ENCODE measurements around the gene POU3F2.

The POU3F2 gene

DNA sequence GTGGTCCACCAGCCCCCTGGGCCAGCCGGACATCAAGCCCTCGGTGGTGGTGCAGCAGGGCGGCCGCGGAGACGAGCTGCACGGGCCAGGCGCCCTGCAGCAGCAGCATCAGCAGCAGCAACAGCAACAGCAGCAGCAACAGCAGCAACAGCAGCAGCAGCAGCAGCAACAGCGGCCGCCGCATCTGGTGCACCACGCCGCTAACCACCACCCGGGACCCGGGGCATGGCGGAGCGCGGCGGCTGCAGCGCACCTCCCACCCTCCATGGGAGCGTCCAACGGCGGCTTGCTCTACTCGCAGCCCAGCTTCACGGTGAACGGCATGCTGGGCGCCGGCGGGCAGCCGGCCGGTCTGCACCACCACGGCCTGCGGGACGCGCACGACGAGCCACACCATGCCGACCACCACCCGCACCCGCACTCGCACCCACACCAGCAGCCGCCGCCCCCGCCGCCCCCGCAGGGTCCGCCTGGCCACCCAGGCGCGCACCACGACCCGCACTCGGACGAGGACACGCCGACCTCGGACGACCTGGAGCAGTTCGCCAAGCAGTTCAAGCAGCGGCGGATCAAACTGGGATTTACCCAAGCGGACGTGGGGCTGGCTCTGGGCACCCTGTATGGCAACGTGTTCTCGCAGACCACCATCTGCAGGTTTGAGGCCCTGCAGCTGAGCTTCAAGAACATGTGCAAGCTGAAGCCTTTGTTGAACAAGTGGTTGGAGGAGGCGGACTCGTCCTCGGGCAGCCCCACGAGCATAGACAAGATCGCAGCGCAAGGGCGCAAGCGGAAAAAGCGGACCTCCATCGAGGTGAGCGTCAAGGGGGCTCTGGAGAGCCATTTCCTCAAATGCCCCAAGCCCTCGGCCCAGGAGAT lies 1.0 kb downstream of the POU3F2 start (continued):
- TF ChIP-seq, protein P1, sequence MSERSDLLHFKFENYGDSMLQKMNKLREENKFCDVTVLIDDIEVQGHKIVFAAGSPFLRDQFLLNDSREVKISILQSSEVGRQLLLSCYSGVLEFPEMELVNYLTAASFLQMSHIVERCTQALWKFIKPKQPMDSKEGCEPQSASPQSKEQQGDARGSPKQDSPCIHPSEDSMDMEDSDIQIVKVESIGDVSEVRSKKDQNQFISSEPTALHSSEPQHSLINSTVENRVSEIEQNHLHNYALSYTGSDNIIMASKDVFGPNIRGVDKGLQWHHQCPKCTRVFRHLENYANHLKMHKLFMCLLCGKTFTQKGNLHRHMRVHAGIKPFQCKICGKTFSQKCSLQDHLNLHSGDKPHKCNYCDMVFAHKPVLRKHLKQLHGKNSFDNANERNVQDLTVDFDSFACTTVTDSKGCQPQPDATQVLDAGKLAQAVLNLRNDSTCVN (tag by site-specific recombination; optimal IDR thresholded peaks at IDR 0.05), result peak; percentile 84
- peak; percentile 80 for TF ChIP-seq GLIS2 (tag by site-specific recombination; IDR thresholded peaks at IDR 0.05)
- TF ChIP-seq ZNF529 (tag by site-specific recombination; IDR thresholded peaks at IDR 0.05; ENCODE audit: insufficient replicate concordance), result no peak
- peak; percentile 20; the same call in 1 of the 2 replicates for TF ChIP-seq SP2 (tag by site-specific recombination; IDR thresholded peaks at IDR 0.05)
- no peak for TF ChIP-seq ZNF623 (tag by site-specific recombination; IDR thresholded peaks at IDR 0.05)
- TF ChIP-seq, protein P2, sequence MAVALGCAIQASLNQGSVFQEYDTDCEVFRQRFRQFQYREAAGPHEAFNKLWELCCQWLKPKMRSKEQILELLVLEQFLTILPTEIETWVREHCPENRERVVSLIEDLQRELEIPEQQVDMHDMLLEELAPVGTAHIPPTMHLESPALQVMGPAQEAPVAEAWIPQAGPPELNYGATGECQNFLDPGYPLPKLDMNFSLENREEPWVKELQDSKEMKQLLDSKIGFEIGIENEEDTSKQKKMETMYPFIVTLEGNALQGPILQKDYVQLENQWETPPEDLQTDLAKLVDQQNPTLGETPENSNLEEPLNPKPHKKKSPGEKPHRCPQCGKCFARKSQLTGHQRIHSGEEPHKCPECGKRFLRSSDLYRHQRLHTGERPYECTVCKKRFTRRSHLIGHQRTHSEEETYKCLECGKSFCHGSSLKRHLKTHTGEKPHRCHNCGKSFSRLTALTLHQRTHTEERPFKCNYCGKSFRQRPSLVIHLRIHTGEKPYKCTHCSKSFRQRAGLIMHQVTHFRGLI (tag by site-specific recombination; IDR thresholded peaks at IDR 0.05), result peak; percentile 81

DNA sequence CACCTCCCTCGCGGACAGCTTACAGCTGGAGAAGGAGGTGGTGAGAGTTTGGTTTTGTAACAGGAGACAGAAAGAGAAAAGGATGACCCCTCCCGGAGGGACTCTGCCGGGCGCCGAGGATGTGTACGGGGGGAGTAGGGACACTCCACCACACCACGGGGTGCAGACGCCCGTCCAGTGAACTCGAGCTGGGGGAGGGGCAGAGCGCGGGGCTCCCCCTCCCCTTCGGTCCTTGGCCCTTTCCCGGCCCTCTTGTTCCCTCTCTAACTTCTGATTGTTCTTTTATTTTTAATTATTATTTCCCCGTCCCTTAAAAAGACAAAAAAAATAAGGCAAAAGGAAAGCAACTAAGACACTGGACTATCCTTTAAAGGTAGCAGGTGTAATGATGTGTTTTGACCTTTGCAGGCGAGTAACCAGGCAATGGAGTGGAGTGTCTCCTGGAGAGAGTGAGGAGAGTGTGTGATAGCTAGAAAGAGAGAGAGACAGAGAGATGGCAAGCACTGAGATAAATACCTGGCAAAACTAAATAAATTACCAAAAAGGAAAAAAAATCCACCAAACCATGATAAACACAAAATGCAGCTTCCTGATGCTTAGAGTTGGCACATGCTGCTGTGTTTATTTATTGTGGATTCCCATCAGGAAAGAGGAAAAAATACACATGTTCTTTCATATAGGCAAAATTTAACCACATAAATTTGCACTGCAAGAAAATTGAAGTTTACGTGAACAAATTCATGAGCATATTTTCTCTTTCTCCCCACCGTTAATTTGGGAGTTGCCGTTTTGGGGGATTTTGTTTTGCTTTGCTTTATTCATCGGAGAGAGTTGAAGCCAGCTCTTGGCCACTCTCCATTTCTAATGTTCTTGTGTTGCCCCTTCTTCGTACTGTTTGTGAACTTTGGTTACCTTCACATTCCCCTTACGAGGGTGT lies 1.9 kb downstream of the POU3F2 start:
- H3K4me3 ChIP-seq (ENCODE audit: low read depth, low read length), result peak overlapping the region; percentile 94
- ChIA-PET CTCF (interaction anchor here (0.6 to 0.8 kb wide), 4 partner anchors 67 to 544 kb away, joined by 3 to 8 read pairs (median 4); no protein-coding TSS in a partner anchor), POLR2A (interaction anchor here (0.6 kb wide), 2 partner anchors 81 to 252 kb away, joined by 3 to 4 read pairs; no protein-coding TSS in a partner anchor)
- peaks cover 0 to 5% of the 10 kb centered on the region in 2 experiments; a peak in 1 of 3 replicates for H3K36me3 ChIP-seq (ENCODE audit: control insufficient read depth in 2 of 2, insufficient read depth in 1 of 2, low read length in 2 of 2)
- H3K27ac ChIP-seq (ENCODE audit: extremely low read depth, low read depth, low read length), result peak overlapping the region; percentile 92
- H3K9me3 ChIP-seq (ENCODE audit: control insufficient read depth, insufficient read depth, low read depth, low read length), result no peaks in the 10 kb centered on the region
- no peaks in the 10 kb centered on the region for H3K4me1 ChIP-seq (ENCODE audit: control insufficient read depth, insufficient read depth, low read length)
- TF ChIP-seq, protein P3, sequence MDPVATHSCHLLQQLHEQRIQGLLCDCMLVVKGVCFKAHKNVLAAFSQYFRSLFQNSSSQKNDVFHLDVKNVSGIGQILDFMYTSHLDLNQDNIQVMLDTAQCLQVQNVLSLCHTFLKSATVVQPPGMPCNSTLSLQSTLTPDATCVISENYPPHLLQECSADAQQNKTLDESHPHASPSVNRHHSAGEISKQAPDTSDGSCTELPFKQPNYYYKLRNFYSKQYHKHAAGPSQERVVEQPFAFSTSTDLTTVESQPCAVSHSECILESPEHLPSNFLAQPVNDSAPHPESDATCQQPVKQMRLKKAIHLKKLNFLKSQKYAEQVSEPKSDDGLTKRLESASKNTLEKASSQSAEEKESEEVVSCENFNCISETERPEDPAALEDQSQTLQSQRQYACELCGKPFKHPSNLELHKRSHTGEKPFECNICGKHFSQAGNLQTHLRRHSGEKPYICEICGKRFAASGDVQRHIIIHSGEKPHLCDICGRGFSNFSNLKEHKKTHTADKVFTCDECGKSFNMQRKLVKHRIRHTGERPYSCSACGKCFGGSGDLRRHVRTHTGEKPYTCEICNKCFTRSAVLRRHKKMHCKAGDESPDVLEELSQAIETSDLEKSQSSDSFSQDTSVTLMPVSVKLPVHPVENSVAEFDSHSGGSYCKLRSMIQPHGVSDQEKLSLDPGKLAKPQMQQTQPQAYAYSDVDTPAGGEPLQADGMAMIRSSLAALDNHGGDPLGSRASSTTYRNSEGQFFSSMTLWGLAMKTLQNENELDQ (tag by site-specific recombination; IDR thresholded peaks at IDR 0.05; ENCODE audit: low read depth), result no peak
- TF ChIP-seq, protein P4, sequence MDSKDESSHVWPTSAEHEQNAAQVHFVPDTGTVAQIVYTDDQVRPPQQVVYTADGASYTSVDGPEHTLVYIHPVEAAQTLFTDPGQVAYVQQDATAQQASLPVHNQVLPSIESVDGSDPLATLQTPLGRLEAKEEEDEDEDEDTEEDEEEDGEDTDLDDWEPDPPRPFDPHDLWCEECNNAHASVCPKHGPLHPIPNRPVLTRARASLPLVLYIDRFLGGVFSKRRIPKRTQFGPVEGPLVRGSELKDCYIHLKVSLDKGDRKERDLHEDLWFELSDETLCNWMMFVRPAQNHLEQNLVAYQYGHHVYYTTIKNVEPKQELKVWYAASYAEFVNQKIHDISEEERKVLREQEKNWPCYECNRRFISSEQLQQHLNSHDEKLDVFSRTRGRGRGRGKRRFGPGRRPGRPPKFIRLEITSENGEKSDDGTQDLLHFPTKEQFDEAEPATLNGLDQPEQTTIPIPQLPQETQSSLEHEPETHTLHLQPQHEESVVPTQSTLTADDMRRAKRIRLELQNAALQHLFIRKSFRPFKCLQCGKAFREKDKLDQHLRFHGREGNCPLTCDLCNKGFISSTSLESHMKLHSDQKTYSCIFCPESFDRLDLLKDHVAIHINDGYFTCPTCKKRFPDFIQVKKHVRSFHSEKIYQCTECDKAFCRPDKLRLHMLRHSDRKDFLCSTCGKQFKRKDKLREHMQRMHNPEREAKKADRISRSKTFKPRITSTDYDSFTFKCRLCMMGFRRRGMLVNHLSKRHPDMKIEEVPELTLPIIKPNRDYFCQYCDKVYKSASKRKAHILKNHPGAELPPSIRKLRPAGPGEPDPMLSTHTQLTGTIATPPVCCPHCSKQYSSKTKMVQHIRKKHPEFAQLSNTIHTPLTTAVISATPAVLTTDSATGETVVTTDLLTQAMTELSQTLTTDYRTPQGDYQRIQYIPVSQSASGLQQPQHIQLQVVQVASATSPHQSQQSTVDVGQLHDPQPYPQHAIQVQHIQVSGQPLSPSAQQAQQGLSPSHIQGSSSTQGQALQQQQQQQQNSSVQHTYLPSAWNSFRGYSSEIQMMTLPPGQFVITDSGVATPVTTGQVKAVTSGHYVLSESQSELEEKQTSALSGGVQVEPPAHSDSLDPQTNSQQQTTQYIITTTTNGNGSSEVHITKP (tag by site-specific recombination; IDR thresholded peaks at IDR 0.05), result peak; percentile 97
- no peak for TF ChIP-seq ZNF433 (tag by site-specific recombination; IDR thresholded peaks at IDR 0.05; ENCODE audit: low read depth)
- TF ChIP-seq BCL11A (tag by site-specific recombination; IDR thresholded peaks at IDR 0.05; ENCODE audit: low read depth), result no peak
- peak; percentile 28; the same call in 1 of the 2 replicates for TF ChIP-seq IKZF3 (tag by site-specific recombination; IDR thresholded peaks at IDR 0.05)
- no peak for TF ChIP-seq KLF7 (tag by site-specific recombination; IDR thresholded peaks at IDR 0.05; ENCODE audit: borderline replicate concordance)
- no peak; the same call in 1 of the 2 replicates for TF ChIP-seq ZEB2 (tag by site-specific recombination; IDR thresholded peaks at IDR 0.05)
- TF ChIP-seq ZNF366 (tag by site-specific recombination; conservative IDR thresholded peaks at IDR 0.05), result peak; percentile 30; the same call in 1 of the 2 replicates
- TF ChIP-seq, protein P5, sequence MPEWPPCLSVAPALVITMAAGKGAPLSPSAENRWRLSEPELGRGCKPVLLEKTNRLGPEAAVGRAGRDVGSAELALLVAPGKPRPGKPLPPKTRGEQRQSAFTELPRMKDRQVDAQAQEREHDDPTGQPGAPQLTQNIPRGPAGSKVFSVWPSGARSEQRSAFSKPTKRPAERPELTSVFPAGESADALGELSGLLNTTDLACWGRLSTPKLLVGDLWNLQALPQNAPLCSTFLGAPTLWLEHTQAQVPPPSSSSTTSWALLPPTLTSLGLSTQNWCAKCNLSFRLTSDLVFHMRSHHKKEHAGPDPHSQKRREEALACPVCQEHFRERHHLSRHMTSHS (tag by site-specific recombination; IDR thresholded peaks at IDR 0.05), result no peak
- no peak for TF ChIP-seq ZNF324 (tag by site-specific recombination; IDR thresholded peaks at IDR 0.05)
- TF ChIP-seq MZF1 (tag by site-specific recombination; IDR thresholded peaks at IDR 0.05; ENCODE audit: borderline replicate concordance), result 0 out of 2 replicates have a peak, but pooled peaks have one; percentile 57
- peak; percentile 45; the same call in 1 of the 2 replicates for TF ChIP-seq GLIS2 (tag by site-specific recombination; IDR thresholded peaks at IDR 0.05)
- no peak for TF ChIP-seq EGR2 (tag by site-specific recombination; IDR thresholded peaks at IDR 0.05; ENCODE audit: low read depth)
- TF ChIP-seq ZIC2 (tag by site-specific recombination; IDR thresholded peaks at IDR 0.05), result peak; percentile 52
